H1 (cell line): ENCODE results near the gene MTX2.

ENCODE experiments used
- CTCF ChIP-seq, 3 experiments: IDR thresholded peaks; 1 replicate in 2 of 3; 2 replicates in 1 of 3; pipeline versions ENCODE4 v1.5.1 to v1.6.1; 2011; ENCODE audit warnings: low read length in 3 of 3, mild to moderate bottlenecking in 3 of 3, inconsistent platforms in 2 of 3, low read depth in 1 of 3, moderate library complexity in 1 of 3; ENCODE audit not compliant: insufficient read depth in 1 of 3; ENCODE audit errors: control extremely low read depth in 1 of 3
- EP300 ChIP-seq, 2 experiments: IDR thresholded peaks; 1 replicate in 1 of 2; 2 replicates in 1 of 2; pipeline ENCODE4 v1.6.1; 2011 to 2012; ENCODE audit warnings: low read depth in 2 of 2, low read length in 2 of 2, mild to moderate bottlenecking in 2 of 2, borderline replicate concordance in 1 of 2, inconsistent platforms in 1 of 2, moderate library complexity in 1 of 2
- ZNF274 ChIP-seq: IDR thresholded peaks from 2 replicates; pipeline ENCODE4 v1.7.0; 2012; ENCODE audit warnings: low read length, borderline replicate concordance; ENCODE audit errors: extremely low read depth
- TF ChIP-seq, protein P1 (sequence below): IDR thresholded peaks from 2 replicates; pipeline ENCODE4 v1.6.1; 2011; ENCODE audit warnings: low read length, improper control_type of control experiment

GRCh38 chr2:176268976-176269318 is 295 bp upstream of the MTX2 start:
- TF ChIP-seq CTCF (IDR thresholded peaks at IDR 0.05; ENCODE audit: control extremely low read depth in 1 of 3, insufficient read depth in 1 of 3, low read depth in 1 of 3, low read length in 3 of 3) (no peak), EP300 (IDR thresholded peaks at IDR 0.05; ENCODE audit: borderline replicate concordance in 1 of 2, low read depth in 2 of 2, low read length in 2 of 2) (no peak), ZNF274 (no peak)
- TF ChIP-seq, protein P1, sequence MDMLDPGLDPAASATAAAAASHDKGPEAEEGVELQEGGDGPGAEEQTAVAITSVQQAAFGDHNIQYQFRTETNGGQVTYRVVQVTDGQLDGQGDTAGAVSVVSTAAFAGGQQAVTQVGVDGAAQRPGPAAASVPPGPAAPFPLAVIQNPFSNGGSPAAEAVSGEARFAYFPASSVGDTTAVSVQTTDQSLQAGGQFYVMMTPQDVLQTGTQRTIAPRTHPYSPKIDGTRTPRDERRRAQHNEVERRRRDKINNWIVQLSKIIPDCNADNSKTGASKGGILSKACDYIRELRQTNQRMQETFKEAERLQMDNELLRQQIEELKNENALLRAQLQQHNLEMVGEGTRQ = no peak
